ENCODE data around the gene PGC.

Gene PGC

GRCh38 chr6:41724586-41725501 is 22.4 kb downstream of the PGC start:
- Mint-ChIP-seq H3K4me3 (no peak overlapping the region), H3K27ac (no peak overlapping the region), H3K4me1 (peaks cover 21% of the 10 kb centered on the region), H3K9me3 (no peaks in the 10 kb centered on the region), H3K27me3 (no peaks in the 10 kb centered on the region), H3K36me3 (peaks cover 4% of the 10 kb centered on the region)
- no peak for DNase-seq
- CTCF ChIA-PET: no interaction called here

- no peaks in the 10 kb centered on the region for H3K27me3 Mint-ChIP-seq
- H3K9me3 Mint-ChIP-seq: no peaks in the 10 kb centered on the region
- CTCF ChIA-PET: no interaction called here
- H3K27ac Mint-ChIP-seq: no peak overlapping the region
- peaks cover 4% of the 10 kb centered on the region for H3K36me3 Mint-ChIP-seq
- DNase-seq: no peak
- peaks cover 18% of the 10 kb centered on the region for H3K4me1 Mint-ChIP-seq
- no peak overlapping the region for H3K4me3 Mint-ChIP-seq
Measured at GRCh38 chr6:41724228-41724580, 23.0 kb downstream of the PGC start.

- Mint-ChIP-seq H3K4me1 (peaks cover 14% of the 10 kb centered on the region), H3K27ac (no peak overlapping the region), H3K36me3 (peaks cover 4% of the 10 kb centered on the region), H3K9me3 (no peaks in the 10 kb centered on the region), H3K4me3 (no peak overlapping the region), H3K27me3 (no peaks in the 10 kb centered on the region)
- CTCF ChIA-PET: interaction anchor here (2.3 kb wide), 1 partner anchor 18 kb away, joined by 9 read pairs; no protein-coding TSS in a partner anchor
- no peak for DNase-seq
Measured at GRCh38 chr6:41723530-41724227, 23.5 kb downstream of the PGC start.

- CTCF ChIA-PET: interaction anchor here (2.3 kb wide), 1 partner anchor 17 kb away, joined by 9 read pairs; no protein-coding TSS in a partner anchor
- Mint-ChIP-seq H3K36me3 (peaks cover 4% of the 10 kb centered on the region), H3K4me3 (no peak overlapping the region), H3K4me1 (peaks cover 13% of the 10 kb centered on the region), H3K27ac (no peak overlapping the region), H3K9me3 (no peaks in the 10 kb centered on the region), H3K27me3 (no peaks in the 10 kb centered on the region)
- no peak for DNase-seq
Measured at GRCh38 chr6:41722969-41723529, 24.1 kb downstream of the PGC start.

GRCh38 chr6:41721414-41721813 is 25.8 kb downstream of the PGC start:
- no peak overlapping the region for H3K4me3 Mint-ChIP-seq
- no peak for DNase-seq
- peaks cover 6% of the 10 kb centered on the region for H3K4me1 Mint-ChIP-seq
- CTCF ChIA-PET: interaction anchor here (1.2 to 2.3 kb wide), 3 partner anchors 12 to 38 kb away, joined by 3 to 9 read pairs (median 6); no protein-coding TSS in a partner anchor
- H3K27ac Mint-ChIP-seq: no peak overlapping the region
- H3K27me3 Mint-ChIP-seq: no peaks in the 10 kb centered on the region
- H3K36me3 Mint-ChIP-seq: peaks cover 2% of the 10 kb centered on the region
- no peaks in the 10 kb centered on the region for H3K9me3 Mint-ChIP-seq

- DNase-seq: no peak
- Mint-ChIP-seq H3K27me3 (no peaks in the 10 kb centered on the region), H3K4me3 (no peak overlapping the region), H3K9me3 (no peaks in the 10 kb centered on the region), H3K4me1 (peaks cover 12% of the 10 kb centered on the region), H3K36me3 (peaks cover 2% of the 10 kb centered on the region), H3K27ac (no peak overlapping the region)
- CTCF ChIA-PET: interaction anchor here (1.6 to 1.8 kb wide), 2 partner anchors 13 to 15 kb away, joined by 5 to 6 read pairs; no protein-coding TSS in a partner anchor
Measured at GRCh38 chr6:41720783-41721182, 26.4 kb downstream of the PGC start.

GRCh38 chr6:41720262-41720620 is 27.0 kb downstream of the PGC start:
- Mint-ChIP-seq H3K4me1 (peaks cover 14% of the 10 kb centered on the region), H3K27me3 (no peaks in the 10 kb centered on the region), H3K4me3 (no peak overlapping the region), H3K27ac (no peak overlapping the region), H3K36me3 (peaks cover 2% of the 10 kb centered on the region), H3K9me3 (no peaks in the 10 kb centered on the region)
- CTCF ChIA-PET: interaction anchor here (1.6 kb wide), 1 partner anchor 14 kb away, joined by 5 read pairs; no protein-coding TSS in a partner anchor
- DNase-seq: no peak

- Mint-ChIP-seq H3K27ac (no peak overlapping the region), H3K27me3 (no peaks in the 10 kb centered on the region), H3K9me3 (no peaks in the 10 kb centered on the region), H3K4me3 (no peak overlapping the region), H3K36me3 (peaks cover 2% of the 10 kb centered on the region), H3K4me1 (peaks cover 14% of the 10 kb centered on the region)
- CTCF ChIA-PET: interaction anchor here (1.6 kb wide), 1 partner anchor 14 kb away, joined by 5 read pairs; no protein-coding TSS in a partner anchor
- DNase-seq: no peak
Measured at GRCh38 chr6:41719436-41720261, 27.5 kb downstream of the PGC start.

GRCh38 chr6:41718828-41719227 is 28.4 kb downstream of the PGC start:
- H3K4me3 Mint-ChIP-seq: no peak overlapping the region
- H3K4me1 Mint-ChIP-seq: peaks cover 14% of the 10 kb centered on the region
- no peak overlapping the region for H3K27ac Mint-ChIP-seq
- H3K9me3 Mint-ChIP-seq: no peaks in the 10 kb centered on the region
- H3K36me3 Mint-ChIP-seq: peaks cover 2% of the 10 kb centered on the region
- no peaks in the 10 kb centered on the region for H3K27me3 Mint-ChIP-seq
- CTCF ChIA-PET: interaction anchor here (1.6 kb wide), 1 partner anchor 13 kb away, joined by 5 read pairs; no protein-coding TSS in a partner anchor
- DNase-seq: no peak

- Mint-ChIP-seq H3K9me3 (no peaks in the 10 kb centered on the region), H3K4me3 (no peak overlapping the region), H3K27ac (no peak overlapping the region), H3K4me1 (peaks cover 14% of the 10 kb centered on the region), H3K36me3 (peaks cover 2% of the 10 kb centered on the region), H3K27me3 (no peaks in the 10 kb centered on the region)
- CTCF ChIA-PET: interaction anchor here (0.8 to 4.1 kb wide), 3 partner anchors 9 to 34 kb away, joined by 3 to 15 read pairs (median 4); no protein-coding TSS in a partner anchor
- DNase-seq: no peak
Measured at GRCh38 chr6:41717392-41717736, 29.8 kb downstream of the PGC start.

GRCh38 chr6:41716516-41717391 is 30.4 kb downstream of the PGC start:
- no peak overlapping the region for H3K4me3 Mint-ChIP-seq
- H3K4me1 Mint-ChIP-seq: peaks cover 14% of the 10 kb centered on the region
- no peak overlapping the region for H3K27ac Mint-ChIP-seq

GRCh38 chr6:41715795-41716515 is 31.2 kb downstream of the PGC start:
- Mint-ChIP-seq H3K4me1 (peaks cover 14% of the 10 kb centered on the region), H3K27ac (no peak overlapping the region), H3K4me3 (no peak overlapping the region)

More at GRCh38 chr6:41716516-41717391, 30.4 kb downstream of the PGC start:
- peaks cover 2% of the 10 kb centered on the region for H3K36me3 Mint-ChIP-seq
- no peaks in the 10 kb centered on the region for H3K9me3 Mint-ChIP-seq
- CTCF ChIA-PET: interaction anchor here (0.8 to 4.1 kb wide), 3 partner anchors 9 to 33 kb away, joined by 3 to 15 read pairs (median 4); no protein-coding TSS in a partner anchor
- no peaks in the 10 kb centered on the region for H3K27me3 Mint-ChIP-seq
- DNase-seq: no peak

More at GRCh38 chr6:41715795-41716515, 31.2 kb downstream of the PGC start:
- H3K27me3 Mint-ChIP-seq: no peaks in the 10 kb centered on the region
- H3K36me3 Mint-ChIP-seq: peaks cover under 1% of the 10 kb centered on the region
- CTCF ChIA-PET: interaction anchor here (1.5 to 4.1 kb wide), 2 partner anchors 10 to 18 kb away, joined by 3 to 15 read pairs; no protein-coding TSS in a partner anchor
- H3K9me3 Mint-ChIP-seq: no peaks in the 10 kb centered on the region
- DNase-seq: no peak
